ENCODE data around the gene ORM1. TPM values are rescaled to one million over a fixed set of nuclear protein-coding genes. Genes with fewer than 3 reads are reported as not detected.

ORM1 gene
- total and polyA plus RNA-seq, 10 of the 15 experiments (the other 5 are each of a cell fraction or from before 2014, with no cell fraction given) = 4.4 TPM; not detected in 9

DNA sequence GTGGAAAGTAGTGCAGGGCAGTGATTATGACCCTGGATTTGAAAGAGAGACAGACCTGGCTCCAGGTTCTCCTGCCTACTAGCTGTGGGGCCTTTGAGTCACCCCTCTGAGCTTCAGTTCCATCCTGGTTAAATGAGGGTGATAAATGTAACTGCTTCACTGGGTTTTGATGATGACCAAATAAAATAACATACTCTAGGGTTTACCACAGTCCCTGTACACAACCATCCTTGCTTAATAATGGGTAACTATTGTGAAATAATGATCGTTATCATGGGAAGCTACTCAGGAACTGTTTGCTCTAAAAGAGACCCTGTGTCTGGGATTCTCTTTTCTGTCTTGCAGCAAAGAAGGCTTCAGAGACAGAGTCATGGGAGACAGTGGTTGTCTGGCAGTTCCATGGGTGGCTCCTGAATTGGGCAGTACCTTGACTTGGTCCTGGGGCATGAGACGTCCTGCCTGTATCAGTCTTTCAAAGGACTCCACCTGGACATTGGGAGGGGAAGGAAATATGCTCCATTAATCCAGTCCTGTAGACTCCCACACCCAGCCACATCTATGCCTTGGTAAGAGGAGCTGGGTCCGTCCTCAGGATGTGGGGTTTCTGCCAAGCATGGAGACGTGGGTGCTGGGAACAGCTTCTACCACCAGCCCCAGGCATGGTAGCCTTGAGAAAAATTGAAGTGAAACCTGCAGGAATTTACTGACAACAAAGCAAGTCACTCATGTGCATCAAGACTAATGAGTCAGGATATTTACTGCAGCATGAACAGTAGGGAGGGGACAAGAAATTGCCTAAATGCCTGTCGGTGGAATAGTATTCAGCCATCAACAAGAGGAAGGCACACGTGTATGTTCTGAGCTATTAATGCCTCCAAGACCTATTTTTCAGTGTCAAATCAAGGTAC lies 41.5 kb downstream of the ORM1 start (continued):
- TF ChIP-seq, protein P1, sequence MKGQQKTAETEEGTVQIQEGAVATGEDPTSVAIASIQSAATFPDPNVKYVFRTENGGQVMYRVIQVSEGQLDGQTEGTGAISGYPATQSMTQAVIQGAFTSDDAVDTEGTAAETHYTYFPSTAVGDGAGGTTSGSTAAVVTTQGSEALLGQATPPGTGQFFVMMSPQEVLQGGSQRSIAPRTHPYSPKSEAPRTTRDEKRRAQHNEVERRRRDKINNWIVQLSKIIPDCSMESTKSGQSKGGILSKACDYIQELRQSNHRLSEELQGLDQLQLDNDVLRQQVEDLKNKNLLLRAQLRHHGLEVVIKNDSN (IDR thresholded peaks at IDR 0.05; ENCODE audit: borderline replicate concordance, extremely low read length, insufficient read depth, low read depth, low read length) = no peak
- TF ChIP-seq E4F1 (IDR thresholded peaks at IDR 0.05; ENCODE audit: borderline replicate concordance, partially characterized antibody) = no peak
- TF ChIP-seq IKZF2 (IDR thresholded peaks at IDR 0.05) = peak; percentile 72 to 80
- TF ChIP-seq SREBF2 (IDR thresholded peaks at IDR 0.05; ENCODE audit: low read length) = no peak

DNA sequence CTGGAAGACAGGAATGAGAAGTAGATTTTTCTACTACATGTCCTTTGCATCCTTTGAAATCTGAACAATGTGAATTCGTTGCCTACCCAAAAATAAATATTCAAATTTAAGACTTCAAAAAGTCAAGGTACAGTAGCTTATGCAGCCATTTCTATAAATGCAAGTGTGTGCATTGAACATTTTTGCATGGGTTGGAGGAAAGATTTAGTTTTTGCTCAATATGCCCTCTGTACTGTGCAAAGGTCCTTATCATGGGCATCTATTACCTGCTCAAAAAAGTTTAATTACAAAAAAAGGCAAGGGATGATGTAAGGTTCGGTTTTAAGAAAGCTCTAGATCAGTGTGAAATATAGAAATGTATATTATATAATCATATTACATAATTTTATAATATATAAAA lies 42.3 kb downstream of the ORM1 start:
- no TSS peak for BruUV-seq (replicated peaks)
- H2AFZ ChIP-seq (ENCODE audit: control insufficient read depth, low read depth, low read length) = no peak overlapping the region
- no peaks in the 10 kb centered on the region for H3K9me3 ChIP-seq (replicated peaks; ENCODE audit: control insufficient read depth, insufficient read depth, low read length)
- H3K4me3 ChIP-seq = no peak overlapping the region
- DNase-seq (ENCODE audit: low read depth, low spot score) (no peak), FAIRE-seq (no peak), ATAC-seq (no peak)
- RAD21 ChIA-PET (ENCODE audit: unreplicated experiment) = interaction anchor here (0.7 to 12.9 kb wide), 7 partner anchors 8 to 137 kb away, joined by 3 to 251 read pairs (median 6); partner anchors contain the start of gene AKNA
- no peak overlapping the region for H3K9ac ChIP-seq (ENCODE audit: control insufficient read depth, insufficient read depth, low read length)
- in situ Hi-C loops (cut with MboI) (no loop called here), intact Hi-C loops (cut with micrococcal nuclease; ENCODE audit: unreplicated experiment) (no loop called here)
- no peaks in the 10 kb centered on the region for H3K27me3 ChIP-seq (replicated peaks in 1 of 2; ENCODE audit: control insufficient read depth in 2 of 2, insufficient read depth in 2 of 2, low read length in 1 of 2)
- peaks cover 53% of the 10 kb centered on the region for H3K4me1 ChIP-seq (ENCODE audit: control insufficient read depth, insufficient read depth, low read length)
- H3K36me3 ChIP-seq (ENCODE audit: control insufficient read depth in 2 of 2, insufficient read depth in 2 of 2, low read length in 1 of 2) = peaks cover 44 to 55% of the 10 kb centered on the region in 2 experiments
- WGBS (ENCODE audit: insufficient coverage, insufficient replicate concordance, low lambda C conversion rate, missing lambda C conversion rate) = 16% methylated on average over 2 of the region's 2 CpGs
- CTCF ChIA-PET = interaction anchor here (0.6 to 7.4 kb wide), 6 partner anchors 11 to 97 kb away, joined by 3 to 108 read pairs (median 4); partner anchors contain the start of gene AKNA
- SMC1A ChIA-PET (ENCODE audit: uncharacterized antibody, unreplicated experiment) = interaction anchor here (0.8 to 13.9 kb wide), 8 partner anchors 12 to 33 kb away, joined by 3 to 327 read pairs (median 9); partner anchors contain the start of gene AKNA
- no peak overlapping the region for H3K4me2 ChIP-seq (ENCODE audit: control insufficient read depth, insufficient read depth)
- peaks cover 15% of the 10 kb centered on the region for H3K79me2 ChIP-seq (ENCODE audit: control insufficient read depth, insufficient read depth, low read length)
- POLR2A ChIA-PET = interaction anchor here (0.6 to 13.2 kb wide), 9 partner anchors 8 to 254 kb away, joined by 3 to 312 read pairs (median 4); partner anchors contain the start of gene AKNA
- peaks cover 2% of the 10 kb centered on the region; the same call in 1 of the 2 replicates for H4K20me1 ChIP-seq (ENCODE audit: control insufficient read depth, insufficient read depth)
- peak overlapping the region; percentile 21 for H3K27ac ChIP-seq (ENCODE audit: control insufficient read depth, insufficient read depth)
- TF ChIP-seq NR2C2 (IDR thresholded peaks at IDR 0.05; ENCODE audit: borderline replicate concordance, control insufficient read depth, insufficient read length, low read depth) (no peak), SP1 (IDR thresholded peaks at IDR 0.05; ENCODE audit: low read depth, low read length) (no peak), SREBF2 (IDR thresholded peaks at IDR 0.05; ENCODE audit: low read length) (no peak), HSF1 (IDR thresholded peaks at IDR 0.05; ENCODE audit: low read depth, low read length) (no peak), PKNOX1 (IDR thresholded peaks at IDR 0.05) (no peak), ZSCAN29 (IDR thresholded peaks at IDR 0.05) (no peak), CBX3 (IDR thresholded peaks at IDR 0.05; ENCODE audit: borderline replicate concordance, low read depth) (no peak), IKZF2 (IDR thresholded peaks at IDR 0.05) (no peak), WRNIP1 (IDR thresholded peaks at IDR 0.05; ENCODE audit: borderline replicate concordance, low read depth, low read length) (no peak), HDAC2 (IDR thresholded peaks at IDR 0.05) (no peak)
- TF ChIP-seq, protein P2, sequence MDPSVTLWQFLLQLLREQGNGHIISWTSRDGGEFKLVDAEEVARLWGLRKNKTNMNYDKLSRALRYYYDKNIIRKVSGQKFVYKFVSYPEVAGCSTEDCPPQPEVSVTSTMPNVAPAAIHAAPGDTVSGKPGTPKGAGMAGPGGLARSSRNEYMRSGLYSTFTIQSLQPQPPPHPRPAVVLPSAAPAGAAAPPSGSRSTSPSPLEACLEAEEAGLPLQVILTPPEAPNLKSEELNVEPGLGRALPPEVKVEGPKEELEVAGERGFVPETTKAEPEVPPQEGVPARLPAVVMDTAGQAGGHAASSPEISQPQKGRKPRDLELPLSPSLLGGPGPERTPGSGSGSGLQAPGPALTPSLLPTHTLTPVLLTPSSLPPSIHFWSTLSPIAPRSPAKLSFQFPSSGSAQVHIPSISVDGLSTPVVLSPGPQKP (IDR thresholded peaks at IDR 0.05; ENCODE audit: low read depth, low read length) = no peak

Data from GM12878 (cell line).